BLaER1 treated with 17β-estradiol and CSF1 and Interleukin-3, amounts not matched to agents 10 nM and 100 nM (cell line): ENCODE results near the gene FMC1.

Source experiments
- H3K27ac ChIP-seq, 11 experiments: shearing (Covaris generic); formaldehyde crosslinking; 2 replicates each; pipeline ENCODE4 v1.8.1; 2022
- H3K27me3 ChIP-seq, 11 experiments: shearing (Covaris generic); formaldehyde crosslinking; 2 replicates each; pipeline ENCODE4 v1.8.1; 2022
- H3K36me3 ChIP-seq, 11 experiments: shearing (Covaris generic); formaldehyde crosslinking; 2 replicates each; pipeline ENCODE4 v1.8.1; 2022
- H3K4me1 ChIP-seq, 10 experiments: shearing (Covaris generic); formaldehyde crosslinking; 2 replicates each; pipeline ENCODE4 v1.8.1; 2022
- H3K4me2 ChIP-seq, 11 experiments: shearing (Covaris generic); formaldehyde crosslinking; 2 replicates each; pipeline ENCODE4 v1.8.1; 2022
- H3K4me3 ChIP-seq, 10 experiments: shearing (Covaris generic); formaldehyde crosslinking; 2 replicates each; pipeline ENCODE4 v1.8.1; 2022
- H3K9ac ChIP-seq, 11 experiments: shearing (Covaris generic); formaldehyde crosslinking; 2 replicates each; pipeline ENCODE4 v1.8.1; 2022
- H3K9me3 ChIP-seq, 11 experiments: shearing (Covaris generic); formaldehyde crosslinking; replicated peaks in 1 of 11; 2 replicates each; pipeline ENCODE4 v1.8.1; 2022
- H4K20me1 ChIP-seq, 11 experiments: shearing (Covaris generic); formaldehyde crosslinking; 2 replicates each; pipeline ENCODE4 v1.8.1; 2022
- Cebpa-rat ChIP-seq, 11 experiments: shearing (Covaris generic); IDR thresholded peaks; 2 replicates each; pipeline ENCODE4 v1.8.1; 2022

The FMC1 gene

DNA sequence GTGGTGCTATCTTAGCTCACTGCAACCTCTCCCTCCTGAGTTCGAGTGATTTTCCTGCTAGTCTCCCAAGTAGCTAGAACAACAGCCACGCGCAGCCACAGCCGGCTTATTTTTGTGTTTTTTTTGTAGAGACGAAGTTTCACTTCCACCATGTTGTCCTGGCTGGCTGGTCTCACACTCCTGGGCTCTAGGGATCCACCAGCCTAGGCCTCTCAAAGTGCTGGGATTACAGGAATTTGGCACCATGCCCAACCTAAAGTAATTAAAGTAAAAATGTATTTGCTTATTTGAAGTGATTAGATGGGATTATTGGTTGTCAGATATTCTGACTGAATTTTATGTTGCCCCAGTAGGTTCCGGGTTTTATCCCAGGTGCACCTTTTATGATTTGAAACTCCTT, 41.3 kb downstream of the FMC1 start:
- H3K27ac ChIP-seq, result no peak overlapping the region
- no peak overlapping the region for H3K4me2 ChIP-seq
- H3K9me3 ChIP-seq, result no peaks in the 10 kb centered on the region
- no peak overlapping the region for H3K4me3 ChIP-seq
- no peak for TF ChIP-seq Cebpa-rat (IDR thresholded peaks at IDR 0.05)
- H3K27me3 ChIP-seq, result no peaks in the 10 kb centered on the region
- H4K20me1 ChIP-seq, result peaks cover 68 to 98% (median 92%) of the 10 kb centered on the region in 11 experiments; a peak in 20 of 22 replicates
- no peak overlapping the region for H3K9ac ChIP-seq
- H3K36me3 ChIP-seq, result peaks cover 94 to 100% (median 100%) of the 10 kb centered on the region in 11 experiments
- H3K4me1 ChIP-seq, result peaks cover 0 to 9% (median 0%) of the 10 kb centered on the region in 10 experiments; a peak in 4 of 20 replicates

DNA sequence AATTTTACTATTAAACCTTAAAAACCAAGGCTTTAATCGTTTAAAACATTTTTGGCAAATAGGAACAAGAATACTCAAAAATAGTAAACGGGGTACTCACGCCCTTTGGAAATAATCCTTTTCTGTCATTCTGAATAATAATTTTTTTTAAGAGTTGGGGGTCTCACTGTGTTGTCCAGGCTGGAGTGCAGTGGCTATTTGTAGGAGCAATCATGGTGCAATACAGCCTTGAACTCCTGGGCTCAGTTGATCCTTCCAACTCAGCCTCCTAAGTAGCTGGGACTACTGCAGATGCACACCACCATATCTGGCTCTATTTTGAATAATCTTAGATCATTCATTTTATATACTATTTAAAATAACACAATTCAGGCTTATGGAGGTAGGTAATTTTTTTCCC, 43.5 kb downstream of the FMC1 start:
- peaks cover 94 to 100% (median 100%) of the 10 kb centered on the region in 11 experiments for H3K36me3 ChIP-seq
- no peak overlapping the region for H3K27ac ChIP-seq
- no peak for TF ChIP-seq Cebpa-rat (IDR thresholded peaks at IDR 0.05)
- H4K20me1 ChIP-seq, result peaks cover 67 to 99% (median 93%) of the 10 kb centered on the region in 11 experiments; a peak in 21 of 22 replicates
- H3K4me3 ChIP-seq, result no peak overlapping the region
- H3K4me1 ChIP-seq, result peaks cover 0 to 9% (median 0%) of the 10 kb centered on the region in 10 experiments; a peak in 4 of 20 replicates
- H3K27me3 ChIP-seq, result no peaks in the 10 kb centered on the region
- H3K4me2 ChIP-seq, result no peak overlapping the region
- no peak overlapping the region for H3K9ac ChIP-seq
- H3K9me3 ChIP-seq, result no peaks in the 10 kb centered on the region

GRCh38 chr7:139387594-139387993, 46.5 kb downstream of the FMC1 start:
- peaks cover 64 to 99% (median 88%) of the 10 kb centered on the region in 11 experiments; a peak in 21 of 22 replicates for H4K20me1 ChIP-seq
- H3K4me1 ChIP-seq, result no peaks in the 10 kb centered on the region
- H3K9me3 ChIP-seq, result no peaks in the 10 kb centered on the region
- TF ChIP-seq Cebpa-rat (IDR thresholded peaks at IDR 0.05), result no peak
- H3K4me2 ChIP-seq, result no peak overlapping the region
- peaks cover 93 to 100% (median 99%) of the 10 kb centered on the region in 11 experiments for H3K36me3 ChIP-seq
- no peaks in the 10 kb centered on the region for H3K27me3 ChIP-seq
- H3K27ac ChIP-seq, result no peak overlapping the region; a peak in 2 of 22 replicates
- H3K4me3 ChIP-seq, result no peak overlapping the region
- no peak overlapping the region for H3K9ac ChIP-seq

DNA sequence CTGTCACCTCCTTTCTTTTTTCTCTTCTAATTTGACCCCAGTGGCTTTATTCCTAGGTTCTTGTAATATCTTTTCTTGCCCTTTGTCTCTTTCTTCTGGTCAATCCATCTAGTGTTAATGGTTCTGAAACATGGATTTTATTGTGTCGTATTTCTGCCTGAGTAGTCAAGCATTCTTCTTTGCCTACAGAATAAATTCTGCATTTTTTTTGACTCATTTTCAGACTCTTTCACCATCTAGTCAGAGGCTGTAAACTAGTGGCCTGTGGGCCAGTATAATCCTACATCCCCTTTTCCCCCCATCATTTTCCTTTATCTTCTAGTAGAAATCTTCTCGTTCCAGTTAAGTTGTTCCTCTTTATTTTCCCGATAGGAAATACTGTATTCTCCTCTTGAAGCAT, 48.0 kb downstream of the FMC1 start:
- Histone ChIP-seq H4K20me1 (peaks cover 66 to 99% (median 87%) of the 10 kb centered on the region in 11 experiments; a peak in 21 of 22 replicates), H3K9me3 (no peaks in the 10 kb centered on the region)

DNA sequence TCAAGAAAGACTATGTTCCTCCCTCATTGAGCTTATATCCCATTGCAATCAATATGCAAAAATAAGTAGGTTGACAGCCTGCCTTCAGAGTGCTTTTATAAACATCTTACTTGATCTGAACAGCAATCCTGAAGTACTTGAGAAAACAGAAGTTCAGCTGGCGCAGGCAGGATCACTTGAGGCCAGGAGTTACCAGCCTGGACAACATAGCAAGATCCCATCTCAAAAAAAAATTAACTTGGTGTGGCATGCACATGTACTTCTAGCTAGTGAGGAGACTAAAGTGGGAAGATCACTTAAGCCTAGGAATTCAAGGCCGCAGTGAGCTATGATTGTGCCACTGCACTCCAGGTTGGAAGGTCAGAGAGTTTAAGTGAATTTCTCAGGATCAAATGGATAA, 48.6 kb downstream of the FMC1 start:
- no peaks in the 10 kb centered on the region for H3K4me1 ChIP-seq
- H3K27me3 ChIP-seq, result no peaks in the 10 kb centered on the region
- no peak overlapping the region for H3K9ac ChIP-seq
- H3K27ac ChIP-seq, result no peak overlapping the region
- no peak overlapping the region for H3K4me2 ChIP-seq
- peaks cover 67 to 99% (median 87%) of the 10 kb centered on the region in 11 experiments; a peak in 21 of 22 replicates for H4K20me1 ChIP-seq
- no peak overlapping the region for H3K4me3 ChIP-seq
- no peak for TF ChIP-seq Cebpa-rat (IDR thresholded peaks at IDR 0.05)
- peaks cover 97 to 100% (median 99%) of the 10 kb centered on the region in 11 experiments for H3K36me3 ChIP-seq
- H3K9me3 ChIP-seq, result no peaks in the 10 kb centered on the region

More for the DNA sequence above, 48.0 kb downstream of the FMC1 start:
- H3K27ac ChIP-seq, result no peak overlapping the region
- H3K4me3 ChIP-seq, result no peak overlapping the region
- no peaks in the 10 kb centered on the region for H3K4me1 ChIP-seq
- no peak overlapping the region for H3K4me2 ChIP-seq
- H3K9ac ChIP-seq, result no peak overlapping the region
- peaks cover 98 to 100% (median 99%) of the 10 kb centered on the region in 11 experiments for H3K36me3 ChIP-seq
- no peaks in the 10 kb centered on the region for H3K27me3 ChIP-seq
- TF ChIP-seq Cebpa-rat (IDR thresholded peaks at IDR 0.05), result no peak

DNA sequence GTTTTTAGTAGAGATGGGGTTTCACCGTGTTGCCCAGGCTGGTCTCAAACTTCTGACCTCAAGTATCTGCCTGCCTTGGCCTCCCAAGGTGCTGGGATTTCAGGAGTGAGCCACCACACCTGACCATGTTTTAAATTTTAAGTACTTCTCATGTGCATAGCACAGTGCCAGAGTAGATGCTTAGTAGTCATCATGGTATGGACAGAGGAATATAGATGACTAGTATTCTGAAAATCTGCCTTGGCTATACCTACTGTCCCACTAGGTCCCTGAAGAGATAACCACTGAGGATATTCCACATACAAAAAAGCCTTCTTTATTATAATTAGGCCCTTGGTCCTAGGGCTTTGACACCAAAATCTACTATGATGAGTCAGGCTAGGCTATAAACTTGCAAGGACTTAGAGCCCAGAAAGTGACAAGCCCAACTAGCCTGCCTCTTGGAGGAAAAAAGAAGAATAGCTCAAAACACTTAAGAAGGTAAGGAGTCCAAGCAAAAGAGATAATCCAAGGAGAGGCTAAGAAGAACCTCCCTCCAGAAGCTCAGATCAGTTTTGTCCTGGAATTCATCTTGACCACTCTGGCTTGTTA, 52.6 kb downstream of the FMC1 start:
- Histone ChIP-seq H3K9ac (no peak overlapping the region), H3K27me3 (no peaks in the 10 kb centered on the region), H3K4me1 (no peaks in the 10 kb centered on the region), H3K4me3 (no peak overlapping the region), H3K36me3 (peaks cover 96 to 100% (median 99%) of the 10 kb centered on the region in 11 experiments), H3K27ac (no peak overlapping the region), H3K9me3 (no peaks in the 10 kb centered on the region), H3K4me2 (no peak overlapping the region), H4K20me1 (peaks cover 70 to 100% (median 96%) of the 10 kb centered on the region in 11 experiments; a peak in 21 of 22 replicates)
- TF ChIP-seq Cebpa-rat (IDR thresholded peaks at IDR 0.05), result no peak

DNA sequence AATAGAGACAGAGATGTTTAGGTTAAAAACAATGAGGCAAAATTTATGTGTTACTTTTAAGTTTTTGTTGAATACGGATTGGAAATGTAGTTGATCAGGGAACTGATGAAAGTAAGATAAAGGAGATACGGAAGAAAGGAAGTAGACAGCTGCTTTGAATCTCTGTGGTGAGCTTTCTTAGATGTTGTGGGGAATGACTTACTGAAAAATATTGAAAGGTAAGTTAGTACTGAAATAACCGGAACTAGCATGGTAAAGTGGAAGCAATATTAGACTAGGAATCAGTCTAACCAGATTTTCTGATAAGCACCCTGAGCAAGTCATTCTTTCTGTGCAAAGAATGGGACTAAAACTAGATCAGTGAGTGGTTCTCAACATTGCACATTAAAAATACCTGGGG, 53.4 kb downstream of the FMC1 start:
- Histone ChIP-seq H3K4me3 (no peak overlapping the region), H3K27ac (no peak overlapping the region), H3K4me1 (no peaks in the 10 kb centered on the region), H3K36me3 (peaks cover 95 to 100% (median 98%) of the 10 kb centered on the region in 11 experiments), H3K9ac (no peak overlapping the region), H3K9me3 (no peaks in the 10 kb centered on the region), H3K4me2 (no peak overlapping the region), H3K27me3 (no peaks in the 10 kb centered on the region), H4K20me1 (peaks cover 63 to 99% (median 91%) of the 10 kb centered on the region in 11 experiments; a peak in 21 of 22 replicates)
- TF ChIP-seq Cebpa-rat (IDR thresholded peaks at IDR 0.05), result no peak
